Mesendoderm (in vitro differentiated cells): ENCODE results near the gene PHLDA1. TPM values are rescaled to one million over a fixed set of nuclear protein-coding genes. Genes with fewer than 3 reads are reported as not detected.

Experiments used
- DNase-seq: peaks from one replicate; pipeline ENCODE4 v3.0.0; 2013
- H2AK5ac ChIP-seq: 2 replicates; pipeline ENCODE4 v1.6.1; 2013; ENCODE audit warnings: low read length, inconsistent platforms
- H2BK120ac ChIP-seq: 2 replicates; pipeline ENCODE4 v1.6.1; 2013; ENCODE audit warnings: low read depth, mild to moderate bottlenecking, low read length, moderate library complexity, mixed read lengths
- H2BK15ac ChIP-seq: replicated peaks from 2 replicates; pipeline ENCODE4 v1.6.1; 2013; ENCODE audit warnings: low read depth, mild to moderate bottlenecking, moderate library complexity
- H2BK5ac ChIP-seq: 2 replicates; pipeline ENCODE4 v1.6.1; 2013; ENCODE audit warnings: low read length, inconsistent platforms
- H3K18ac ChIP-seq: 2 replicates; pipeline ENCODE4 v1.6.1; 2013; ENCODE audit warnings: mild to moderate bottlenecking, low read length, mixed read lengths
- H3K23ac ChIP-seq: one replicate; pipeline ENCODE4 v1.6.1; 2013; ENCODE audit warnings: low read length
- H3K27ac ChIP-seq: 2 replicates; pipeline ENCODE4 v1.5.1; 2013; ENCODE audit warnings: low read depth, mild to moderate bottlenecking, inconsistent platforms, low read length, moderate library complexity
- H3K27me3 ChIP-seq: 2 replicates; pipeline ENCODE4 v1.6.1; 2013; ENCODE audit warnings: low read length, control low read depth, mild to moderate bottlenecking, inconsistent platforms; ENCODE audit not compliant: insufficient read depth, poor library complexity
- H3K36me3 ChIP-seq: 2 replicates; pipeline ENCODE4 v1.6.1; 2013; ENCODE audit warnings: low read length, inconsistent platforms; ENCODE audit not compliant: control insufficient read depth, insufficient read depth
- H3K4ac ChIP-seq: one replicate; pipeline ENCODE4 v1.6.1; 2013; ENCODE audit warnings: low read depth, mild to moderate bottlenecking, low read length, moderate library complexity
- H3K4me1 ChIP-seq: 2 replicates; pipeline ENCODE4 v1.6.1; 2013; ENCODE audit warnings: low read depth, low read length, inconsistent platforms; ENCODE audit not compliant: control insufficient read depth
- H3K4me2 ChIP-seq: 2 replicates; pipeline ENCODE4 v1.6.1; 2013; ENCODE audit warnings: low read length
- H3K4me3 ChIP-seq: 2 replicates; pipeline ENCODE4 v1.5.1; 2013; ENCODE audit warnings: mild to moderate bottlenecking, low read length
- H3K56ac ChIP-seq: one replicate; pipeline ENCODE4 v1.6.1; 2013; ENCODE audit warnings: low read length
- H3K79me1 ChIP-seq: 2 replicates; pipeline ENCODE4 v1.6.1; 2013; ENCODE audit warnings: low read length, inconsistent platforms
- H3K79me2 ChIP-seq: 2 replicates; pipeline ENCODE4 v1.6.1; 2013; ENCODE audit warnings: mild to moderate bottlenecking, low read length; ENCODE audit not compliant: control insufficient read depth, insufficient read depth
- H3K9ac ChIP-seq: 2 replicates; pipeline ENCODE4 v1.6.1; 2013; ENCODE audit warnings: low read length, inconsistent platforms
- H4K5ac ChIP-seq: one replicate; pipeline ENCODE4 v1.6.1; 2013; ENCODE audit warnings: low read length
- H4K8ac ChIP-seq: one replicate; pipeline ENCODE4 v1.6.1; 2013; ENCODE audit warnings: low read depth, mild to moderate bottlenecking, control low read depth, low read length, moderate library complexity
- WGBS: extraction: QIAGEN DNeasy Blood & Tissue Kit; methylation state at CpG from one replicate; pipeline ENCODE4 v1.1.7; 2013; ENCODE audit warnings: low lambda C conversion rate, missing lambda C conversion rate; ENCODE audit not compliant: insufficient coverage; ENCODE audit errors: extremely low coverage; 5-methylcytosine and 5-hydroxymethylcytosine counted together
- polyA plus RNA-seq, 2 experiments: library from polyadenylated mRNA; stranded (reverse); fragments of 200-250 nt; gene quantifications; one replicate each; pipeline ENCODE4 v1.2.3, GENCODE V29; 2013

The PHLDA1 gene
- 9.4 TPM for polyA plus RNA-seq (2013, experiment 1 of 2)
- 10.2 TPM for polyA plus RNA-seq (2013, experiment 2 of 2)

GRCh38 chr12:76031414-76032042, at the start of gene PHLDA1:
TSS of gene PHLDA1 (minus strand) at chr12:76031776.
- peak within 1 kb of the TSS; percentile 99 for H3K27ac ChIP-seq
- no peaks in the 10 kb centered on the region for H3K36me3 ChIP-seq
- peak within 1 kb of the TSS; percentile 94 for H2BK120ac ChIP-seq
- no peak within 1 kb of the TSS for H4K8ac ChIP-seq
- DNase-seq = peak; percentile 98
- H2AK5ac ChIP-seq = peak within 1 kb of the TSS; percentile 54
- H3K27me3 ChIP-seq = no peaks in the 10 kb centered on the region
- H3K9ac ChIP-seq = peak within 1 kb of the TSS; percentile 97
- no peak within 1 kb of the TSS for H2BK15ac ChIP-seq
- H3K18ac ChIP-seq = peak within 1 kb of the TSS; percentile 96
- WGBS = no CpG with 5 or more reads among the region's 67 CpGs
- H3K79me2 ChIP-seq = peaks cover 21% of the 10 kb centered on the region
- H4K5ac ChIP-seq = no peak within 1 kb of the TSS
- peak within 1 kb of the TSS; percentile 82 for H2BK5ac ChIP-seq
- H3K79me1 ChIP-seq = peaks cover 4% of the 10 kb centered on the region
- peak within 1 kb of the TSS; percentile 99 for H3K56ac ChIP-seq
- peak within 1 kb of the TSS; percentile 97 for H3K23ac ChIP-seq
- H3K4me1 ChIP-seq = no peaks in the 10 kb centered on the region
- H3K4me3 ChIP-seq = peak within 1 kb of the TSS; percentile 90
- peak within 1 kb of the TSS; percentile 83 for H3K4ac ChIP-seq
- peak within 1 kb of the TSS; percentile 97 for H3K4me2 ChIP-seq

DNA sequence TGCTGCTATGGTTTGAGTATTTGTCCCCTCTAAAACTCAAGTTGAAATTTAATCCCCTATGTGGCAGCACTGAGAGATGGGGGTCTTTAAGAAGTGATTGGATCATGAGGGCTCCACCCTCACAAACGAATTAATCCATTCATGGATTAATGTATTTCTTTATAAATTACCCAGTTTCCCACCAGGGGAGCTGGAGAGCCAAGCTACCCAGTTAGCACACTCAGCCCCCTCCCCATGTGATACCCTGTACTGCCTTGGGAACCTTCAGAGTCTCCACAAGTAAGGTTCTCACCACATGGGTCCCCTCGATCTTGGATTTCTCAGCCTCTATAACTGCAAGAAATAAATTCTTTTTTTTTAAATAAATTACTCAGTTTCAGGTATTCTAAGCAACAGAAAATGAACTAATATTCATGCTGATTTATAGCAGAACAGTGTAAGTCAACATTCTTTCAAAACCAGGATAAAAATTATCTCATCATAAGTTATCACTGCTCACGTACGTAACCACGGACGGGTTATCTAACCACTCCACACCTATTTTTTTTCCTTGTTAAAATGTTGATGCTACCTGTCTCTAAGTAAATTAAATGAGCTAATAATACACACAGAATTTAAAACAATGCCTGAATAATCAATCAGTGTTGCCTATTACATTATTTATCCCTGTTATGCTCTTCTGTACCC, 49.3 kb upstream of the PHLDA1 start:
- WGBS = no CpG with 5 or more reads among the region's 6 CpGs
- no peak overlapping the region for H3K4me3 ChIP-seq

GRCh38 chr12:76080017-76080728, 48.6 kb upstream of the PHLDA1 start:
- no peak overlapping the region for H3K9ac ChIP-seq
- H2AK5ac ChIP-seq = no peak overlapping the region
- H2BK5ac ChIP-seq = no peak overlapping the region
- H2BK120ac ChIP-seq = no peak overlapping the region
- H3K79me1 ChIP-seq = no peaks in the 10 kb centered on the region
- no peak overlapping the region for H3K27ac ChIP-seq
- no peaks in the 10 kb centered on the region for H3K36me3 ChIP-seq
- no peak overlapping the region for H4K8ac ChIP-seq
- peaks cover 82% of the 10 kb centered on the region for H3K79me2 ChIP-seq
- H3K4ac ChIP-seq = no peak overlapping the region
- no peak overlapping the region for H2BK15ac ChIP-seq
- no peaks in the 10 kb centered on the region for H3K27me3 ChIP-seq
- no peak overlapping the region for H3K4me3 ChIP-seq
- no peak overlapping the region for H4K5ac ChIP-seq
- no peak overlapping the region for H3K4me2 ChIP-seq
- DNase-seq = no peak
- H3K18ac ChIP-seq = no peak overlapping the region
- no CpG with 5 or more reads among the region's 2 CpGs for WGBS
- no peak overlapping the region for H3K56ac ChIP-seq
- H3K4me1 ChIP-seq = peaks cover 4% of the 10 kb centered on the region
- H3K23ac ChIP-seq = no peak overlapping the region

More for the DNA sequence above, 49.3 kb upstream of the PHLDA1 start:
- Histone ChIP-seq H2BK15ac (no peak overlapping the region), H3K4me1 (peaks cover 7% of the 10 kb centered on the region), H3K79me2 (peaks cover 78% of the 10 kb centered on the region), H4K8ac (no peak overlapping the region), H3K9ac (no peak overlapping the region), H3K27me3 (no peaks in the 10 kb centered on the region), H3K27ac (no peak overlapping the region), H4K5ac (no peak overlapping the region), H3K36me3 (no peaks in the 10 kb centered on the region), H2BK120ac (no peak overlapping the region), H2AK5ac (no peak overlapping the region), H3K18ac (no peak overlapping the region), H3K79me1 (no peaks in the 10 kb centered on the region), H2BK5ac (no peak overlapping the region), H3K23ac (no peak overlapping the region), H3K56ac (no peak overlapping the region), H3K4ac (no peak overlapping the region), H3K4me2 (no peak overlapping the region)
- peak; percentile 77 for DNase-seq

DNA sequence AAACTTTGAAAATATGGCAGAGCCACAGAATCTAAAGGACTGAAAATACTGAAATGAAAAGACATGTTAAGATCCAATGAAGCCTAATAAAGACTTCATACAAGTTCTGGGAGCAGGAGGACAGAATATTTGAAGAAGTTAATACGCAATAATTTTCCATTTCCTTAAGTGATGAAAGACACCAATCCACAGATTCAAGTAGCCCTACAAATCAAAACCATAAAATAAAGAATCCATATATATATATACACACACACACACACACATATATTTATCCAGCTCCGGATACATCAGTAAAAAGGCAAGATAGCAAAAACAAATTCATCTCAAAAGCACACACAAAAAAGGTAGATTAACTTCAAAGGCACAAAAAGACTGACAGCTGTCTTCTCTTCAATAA, 47.2 kb upstream of the PHLDA1 start:
- DNase-seq = no peak
- Histone ChIP-seq H2BK15ac (no peak overlapping the region), H3K79me2 (peaks cover 87% of the 10 kb centered on the region), H3K27me3 (no peaks in the 10 kb centered on the region), H2BK5ac (no peak overlapping the region), H3K23ac (no peak overlapping the region), H2AK5ac (no peak overlapping the region), H3K18ac (no peak overlapping the region), H2BK120ac (no peak overlapping the region), H4K5ac (no peak overlapping the region), H3K36me3 (no peaks in the 10 kb centered on the region), H3K4me2 (no peak overlapping the region), H4K8ac (no peak overlapping the region), H3K27ac (no peak overlapping the region), H3K9ac (no peak overlapping the region), H3K4me1 (peaks cover 4% of the 10 kb centered on the region), H3K4me3 (no peak overlapping the region), H3K56ac (no peak overlapping the region), H3K4ac (no peak overlapping the region), H3K79me1 (no peaks in the 10 kb centered on the region)
- no CpG with 5 or more reads among the region's 2 CpGs for WGBS

- H3K56ac ChIP-seq = no peak overlapping the region
- H3K79me2 ChIP-seq = peaks cover 87% of the 10 kb centered on the region
- WGBS = no CpG with 5 or more reads among the region's 1 CpG
- H2AK5ac ChIP-seq = no peak overlapping the region
- H3K36me3 ChIP-seq = no peaks in the 10 kb centered on the region
- H3K27ac ChIP-seq = no peak overlapping the region
- no peaks in the 10 kb centered on the region for H3K79me1 ChIP-seq
- peaks cover 2% of the 10 kb centered on the region for H3K4me1 ChIP-seq
- no peak for DNase-seq
- no peak overlapping the region for H4K8ac ChIP-seq
- H2BK5ac ChIP-seq = no peak overlapping the region
- no peak overlapping the region for H3K23ac ChIP-seq
- H3K4me3 ChIP-seq = no peak overlapping the region
- H3K9ac ChIP-seq = no peak overlapping the region
- no peak overlapping the region for H2BK120ac ChIP-seq
- no peak overlapping the region for H4K5ac ChIP-seq
- H2BK15ac ChIP-seq = no peak overlapping the region
- H3K27me3 ChIP-seq = no peaks in the 10 kb centered on the region
- no peak overlapping the region for H3K18ac ChIP-seq
- H3K4me2 ChIP-seq = no peak overlapping the region
- H3K4ac ChIP-seq = no peak overlapping the region
Measured at GRCh38 chr12:76075448-76075847, 43.9 kb upstream of the PHLDA1 start.
